PC-3 (cell line): ENCODE results near the gene SDK1. TPM values are rescaled to one million over a fixed set of nuclear protein-coding genes. Genes with fewer than 3 reads are reported as not detected.

ENCODE experiments used
- ATAC-seq: fragments of 200-7000 bp; cut with Tn5 transposase; 2 replicates; pipeline ENCODE4 v1.9.1; 2020; ENCODE audit warnings: mild to moderate bottlenecking, moderate library complexity
- BruUV-seq: library from RNA; stranded (reverse); fragments of 400-500 nt; replicated peaks from 2 replicates; lab custom pipeline; 2021; lab: Mats Ljungman, UMichigan
- CTCF ChIA-PET: fragments of 300-600 bp; sonication (Branson Sonifier 250); formaldehyde crosslinking; loops from one replicate; lab custom pipeline; 2022; ENCODE audit warnings: antibody characterized with exemption; lab: Charles Lee
- POLR2A ChIA-PET: fragments of 300-600 bp; sonication (Branson Sonifier 250); formaldehyde crosslinking; loops from one replicate; lab custom pipeline; 2022; ENCODE audit warnings: antibody characterized with exemption; ENCODE audit not compliant: unreplicated experiment; lab: Charles Lee
- DNase-seq: peaks from one replicate; pipeline ENCODE4 v3.0.0-alpha.2; 2015
- H2AFZ ChIP-seq: fragments of 300-600 bp; sonication (generic); 2 replicates; pipeline ENCODE4 v1.6.0; 2016; ENCODE audit warnings: antibody characterized with exemption, low read length
- H3F3A ChIP-seq: fragments of 300-600 bp; sonication (generic); one replicate; pipeline ENCODE4 v1.6.0; 2017; ENCODE audit warnings: antibody characterized with exemption, low read length, control low read depth, mild to moderate bottlenecking; ENCODE audit not compliant: unreplicated experiment
- H3K27ac ChIP-seq: fragments of 300-600 bp; sonication (generic); 2 replicates; pipeline ENCODE4 v1.5.1; 2016; ENCODE audit warnings: mild to moderate bottlenecking, low read length
- H3K27me3 ChIP-seq: fragments of 300-600 bp; sonication (generic); 2 replicates; pipeline ENCODE4 v1.6.1; 2016; ENCODE audit warnings: low read length, mixed read lengths
- H3K36me3 ChIP-seq: fragments of 300-600 bp; sonication (generic); 2 replicates; pipeline ENCODE4 v1.6.1; 2016; ENCODE audit warnings: low read depth, mixed run types, low read length, mixed read lengths
- H3K4me1 ChIP-seq: fragments of 300-600 bp; sonication (generic); 2 replicates; pipeline ENCODE4 v1.5.1; 2016; ENCODE audit warnings: low read length; ENCODE audit not compliant: insufficient read depth
- H3K4me2 ChIP-seq: fragments of 300-600 bp; sonication (generic); 2 replicates; pipeline ENCODE4 v1.6.0; 2016; ENCODE audit warnings: low read length
- H3K4me3 ChIP-seq: fragments of 300-600 bp; sonication (generic); 2 replicates; pipeline ENCODE4 v1.5.1; 2016; ENCODE audit warnings: mild to moderate bottlenecking, low read length, mixed read lengths
- H3K79me2 ChIP-seq: fragments of 300-600 bp; sonication (generic); 2 replicates; pipeline ENCODE4 v1.6.1; 2017; ENCODE audit warnings: low read length, mixed read lengths
- H3K9ac ChIP-seq: fragments of 300-600 bp; sonication (generic); 2 replicates; pipeline ENCODE4 v1.6.0; 2016; ENCODE audit warnings: mild to moderate bottlenecking, low read length
- H3K9me2 ChIP-seq: fragments of 300-600 bp; sonication (generic); replicated peaks from 2 replicates; pipeline ENCODE4 v1.6.1; 2016; ENCODE audit warnings: mixed run types, low read length, mixed read lengths
- H3K9me3 ChIP-seq: fragments of 300-600 bp; sonication (generic); 2 replicates; pipeline ENCODE4 v1.6.1; 2016; ENCODE audit warnings: low read length, mixed read lengths
- H4K20me1 ChIP-seq: fragments of 300-600 bp; sonication (generic); 2 replicates; pipeline ENCODE4 v1.6.1; 2016; ENCODE audit warnings: low read length, mixed read lengths
- EZH2 ChIP-seq: fragments of 300-600 bp; sonication (generic); IDR thresholded peaks from one replicate; pipeline ENCODE4 v1.6.1; 2017; ENCODE audit warnings: antibody characterized with exemption, mild to moderate bottlenecking, low read length; ENCODE audit not compliant: unreplicated experiment
- EZH2phosphoT487 ChIP-seq: fragments of 300-600 bp; sonication (generic); IDR thresholded peaks from 2 replicates; pipeline ENCODE4 v1.6.1; 2018; ENCODE audit warnings: mild to moderate bottlenecking, antibody characterized with exemption, low read length, borderline replicate concordance
- intact Hi-C: fragments of 100-400 bp; cut with micrococcal nuclease; formaldehyde crosslinking; loops from 2 replicates; pipeline ENCODE4 v1.9.0; 2023
- total RNA-seq: library from RNA; depleted of rRNA; stranded (reverse); fragments of >200 nt; gene quantifications from 2 replicates; pipeline ENCODE4 v1.2.3, GENCODE V29; 2014
- TF ChIP-seq, protein P1 (sequence below): fragments of 300-600 bp; sonication (generic); conservative IDR thresholded peaks from 2 replicates; pipeline ENCODE4 v1.5.1; 2017; ENCODE audit warnings: antibody characterized with exemption, low read depth, mild to moderate bottlenecking, low read length

The SDK1 gene
- total RNA-seq, 1 experiment from 2014 or later = 2.8 TPM

DNA sequence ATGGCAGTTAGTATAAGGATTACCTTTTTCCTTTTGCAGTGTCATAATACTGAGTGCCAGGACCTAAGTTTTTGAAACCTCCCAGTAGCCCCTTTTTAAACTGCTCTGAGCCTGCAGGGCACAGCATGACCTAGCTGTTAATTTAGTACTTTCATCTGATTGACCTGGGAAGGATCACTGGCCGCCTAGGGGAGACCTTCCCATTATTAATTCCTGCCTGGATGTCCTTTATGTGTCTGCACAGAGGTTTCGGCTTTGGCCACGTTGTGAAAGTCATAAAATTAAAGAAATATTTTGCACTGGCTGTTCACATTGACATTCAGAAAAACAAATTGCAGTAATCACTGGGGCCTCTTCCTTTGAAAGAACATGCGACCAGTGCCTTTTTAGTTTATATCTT is 290.2 kb downstream of the SDK1 start:
- H4K20me1 ChIP-seq = no peaks in the 10 kb centered on the region
- no peaks in the 10 kb centered on the region for H3K36me3 ChIP-seq
- H3F3A ChIP-seq = no peaks in the 10 kb centered on the region
- intact Hi-C loops = no loop called here
- TF ChIP-seq EZH2phosphoT487 (no peak), EZH2 (no peak)
- TF ChIP-seq, protein P1, sequence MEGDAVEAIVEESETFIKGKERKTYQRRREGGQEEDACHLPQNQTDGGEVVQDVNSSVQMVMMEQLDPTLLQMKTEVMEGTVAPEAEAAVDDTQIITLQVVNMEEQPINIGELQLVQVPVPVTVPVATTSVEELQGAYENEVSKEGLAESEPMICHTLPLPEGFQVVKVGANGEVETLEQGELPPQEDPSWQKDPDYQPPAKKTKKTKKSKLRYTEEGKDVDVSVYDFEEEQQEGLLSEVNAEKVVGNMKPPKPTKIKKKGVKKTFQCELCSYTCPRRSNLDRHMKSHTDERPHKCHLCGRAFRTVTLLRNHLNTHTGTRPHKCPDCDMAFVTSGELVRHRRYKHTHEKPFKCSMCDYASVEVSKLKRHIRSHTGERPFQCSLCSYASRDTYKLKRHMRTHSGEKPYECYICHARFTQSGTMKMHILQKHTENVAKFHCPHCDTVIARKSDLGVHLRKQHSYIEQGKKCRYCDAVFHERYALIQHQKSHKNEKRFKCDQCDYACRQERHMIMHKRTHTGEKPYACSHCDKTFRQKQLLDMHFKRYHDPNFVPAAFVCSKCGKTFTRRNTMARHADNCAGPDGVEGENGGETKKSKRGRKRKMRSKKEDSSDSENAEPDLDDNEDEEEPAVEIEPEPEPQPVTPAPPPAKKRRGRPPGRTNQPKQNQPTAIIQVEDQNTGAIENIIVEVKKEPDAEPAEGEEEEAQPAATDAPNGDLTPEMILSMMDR = no peak
- H3K4me1 ChIP-seq = no peaks in the 10 kb centered on the region
- ChIA-PET POLR2A (no interaction called here), CTCF (no interaction called here)
- no peak overlapping the region for H3K4me3 ChIP-seq
- no peaks in the 10 kb centered on the region for H3K79me2 ChIP-seq
- no peaks in the 10 kb centered on the region for H3K27me3 ChIP-seq
- H3K4me2 ChIP-seq = no peak overlapping the region
- H3K27ac ChIP-seq = no peak overlapping the region
- no TSS peak for BruUV-seq
- no peak for DNase-seq
- ATAC-seq = no peak
- H2AFZ ChIP-seq = no peak overlapping the region
- H3K9me2 ChIP-seq = no peaks in the 10 kb centered on the region
- no peak overlapping the region for H3K9ac ChIP-seq
- no peaks in the 10 kb centered on the region for H3K9me3 ChIP-seq

DNA sequence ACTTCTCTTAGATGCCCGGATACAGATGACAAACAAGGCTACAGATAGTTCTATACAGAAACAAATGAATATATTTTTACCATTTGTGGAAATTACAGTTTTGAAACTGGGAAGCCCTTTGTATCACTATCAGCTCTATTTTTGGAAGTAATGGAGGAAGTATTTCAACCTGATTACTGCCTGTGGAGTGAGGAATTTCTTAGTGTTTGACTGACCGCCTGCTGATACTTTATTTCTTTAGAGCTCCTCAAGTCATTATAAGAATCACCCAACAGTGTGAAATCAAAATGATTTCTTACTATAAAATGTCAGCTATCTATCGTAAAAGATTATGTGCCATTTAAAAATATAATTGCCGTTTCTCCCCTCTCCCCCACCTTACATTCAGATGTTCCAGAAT is 290.9 kb downstream of the SDK1 start:
- Histone ChIP-seq H3K4me3 (peak overlapping the region; percentile 32; the same call in 1 of the 2 replicates), H3K4me1 (no peaks in the 10 kb centered on the region), H3K27ac (no peak overlapping the region), H3K4me2 (peak overlapping the region; percentile 70; the same call in 1 of the 2 replicates), H2AFZ (peak overlapping the region; percentile 28; the same call in 1 of the 2 replicates), H3K9me3 (no peaks in the 10 kb centered on the region), H3K9me2 (no peaks in the 10 kb centered on the region), H3K9ac (no peak overlapping the region), H3K79me2 (no peaks in the 10 kb centered on the region), H4K20me1 (no peaks in the 10 kb centered on the region), H3K27me3 (no peaks in the 10 kb centered on the region), H3K36me3 (no peaks in the 10 kb centered on the region), H3F3A (no peaks in the 10 kb centered on the region)
- ChIA-PET CTCF (no interaction called here), POLR2A (no interaction called here)
- ATAC-seq (no peak), DNase-seq (no peak)
- BruUV-seq = no TSS peak
- intact Hi-C loops = no loop called here
- TF ChIP-seq EZH2phosphoT487 = no peak
- no peak for TF ChIP-seq EZH2
- TF ChIP-seq, protein P1 = no peak

DNA sequence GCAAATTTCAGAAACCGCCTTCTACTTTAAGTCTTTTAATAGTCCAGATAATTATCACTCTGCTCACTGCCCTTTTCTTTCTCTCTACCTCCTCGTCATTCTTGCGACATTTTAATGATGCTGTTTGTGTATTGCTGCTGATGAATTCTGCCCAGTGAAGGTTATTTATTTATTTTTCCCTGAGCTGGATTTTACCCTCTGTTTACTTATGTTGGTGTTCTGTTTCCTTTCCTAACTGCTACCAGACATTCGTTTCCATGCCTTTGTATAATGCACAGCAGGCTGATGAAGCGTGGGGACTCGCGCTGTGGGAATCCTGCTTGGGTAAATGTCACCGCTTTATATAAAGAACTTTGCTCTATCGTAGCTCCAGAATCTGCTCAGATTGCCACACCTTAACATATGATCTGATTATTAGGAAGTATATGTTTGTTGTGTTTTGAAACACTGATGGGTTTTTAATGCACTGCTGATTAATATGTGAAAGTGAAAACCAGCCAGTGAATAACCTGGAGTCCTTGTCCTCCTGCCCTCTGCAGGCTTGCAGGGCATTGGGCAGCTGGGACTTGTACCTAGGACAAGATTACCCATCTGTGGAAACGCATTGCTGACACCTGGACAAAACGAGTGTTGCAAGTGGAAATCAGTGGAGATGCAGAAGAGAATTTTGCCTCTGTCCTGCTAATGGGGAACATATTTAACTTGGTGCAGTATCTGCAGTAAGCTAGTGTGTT is 291.5 kb downstream of the SDK1 start:
- intact Hi-C loops = no loop called here
- Histone ChIP-seq H3K79me2 (no peaks in the 10 kb centered on the region), H3F3A (no peaks in the 10 kb centered on the region), H3K4me3 (peak overlapping the region; percentile 32; the same call in 1 of the 2 replicates), H3K9me3 (no peaks in the 10 kb centered on the region), H2AFZ (peak overlapping the region; percentile 28; the same call in 1 of the 2 replicates), H3K36me3 (no peaks in the 10 kb centered on the region), H3K4me1 (no peaks in the 10 kb centered on the region), H3K4me2 (peak overlapping the region; percentile 70), H3K27ac (no peak overlapping the region), H3K9ac (no peak overlapping the region), H3K27me3 (no peaks in the 10 kb centered on the region), H4K20me1 (no peaks in the 10 kb centered on the region), H3K9me2 (no peaks in the 10 kb centered on the region)
- ChIA-PET CTCF (no interaction called here), POLR2A (no interaction called here)
- BruUV-seq = no TSS peak
- peak; percentile 17 for DNase-seq
- ATAC-seq = peak; percentile 81
- TF ChIP-seq EZH2phosphoT487 = no peak
- TF ChIP-seq, protein P1 = 0 out of 2 replicates have a peak, but pooled peaks have one; percentile 19
